GM19099 (cell line): Measurements from ENCODE around the gene LANCL1.

ENCODE experiments used
- POLR2A ChIP-seq: IDR thresholded peaks from 3 replicates; pipeline ENCODE4 v1.6.1; 2011; ENCODE audit warnings: low read depth; ENCODE audit not compliant: insufficient read length; ENCODE audit errors: extremely low read depth

LANCL1 gene, protein sequence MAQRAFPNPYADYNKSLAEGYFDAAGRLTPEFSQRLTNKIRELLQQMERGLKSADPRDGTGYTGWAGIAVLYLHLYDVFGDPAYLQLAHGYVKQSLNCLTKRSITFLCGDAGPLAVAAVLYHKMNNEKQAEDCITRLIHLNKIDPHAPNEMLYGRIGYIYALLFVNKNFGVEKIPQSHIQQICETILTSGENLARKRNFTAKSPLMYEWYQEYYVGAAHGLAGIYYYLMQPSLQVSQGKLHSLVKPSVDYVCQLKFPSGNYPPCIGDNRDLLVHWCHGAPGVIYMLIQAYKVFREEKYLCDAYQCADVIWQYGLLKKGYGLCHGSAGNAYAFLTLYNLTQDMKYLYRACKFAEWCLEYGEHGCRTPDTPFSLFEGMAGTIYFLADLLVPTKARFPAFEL

DNA sequence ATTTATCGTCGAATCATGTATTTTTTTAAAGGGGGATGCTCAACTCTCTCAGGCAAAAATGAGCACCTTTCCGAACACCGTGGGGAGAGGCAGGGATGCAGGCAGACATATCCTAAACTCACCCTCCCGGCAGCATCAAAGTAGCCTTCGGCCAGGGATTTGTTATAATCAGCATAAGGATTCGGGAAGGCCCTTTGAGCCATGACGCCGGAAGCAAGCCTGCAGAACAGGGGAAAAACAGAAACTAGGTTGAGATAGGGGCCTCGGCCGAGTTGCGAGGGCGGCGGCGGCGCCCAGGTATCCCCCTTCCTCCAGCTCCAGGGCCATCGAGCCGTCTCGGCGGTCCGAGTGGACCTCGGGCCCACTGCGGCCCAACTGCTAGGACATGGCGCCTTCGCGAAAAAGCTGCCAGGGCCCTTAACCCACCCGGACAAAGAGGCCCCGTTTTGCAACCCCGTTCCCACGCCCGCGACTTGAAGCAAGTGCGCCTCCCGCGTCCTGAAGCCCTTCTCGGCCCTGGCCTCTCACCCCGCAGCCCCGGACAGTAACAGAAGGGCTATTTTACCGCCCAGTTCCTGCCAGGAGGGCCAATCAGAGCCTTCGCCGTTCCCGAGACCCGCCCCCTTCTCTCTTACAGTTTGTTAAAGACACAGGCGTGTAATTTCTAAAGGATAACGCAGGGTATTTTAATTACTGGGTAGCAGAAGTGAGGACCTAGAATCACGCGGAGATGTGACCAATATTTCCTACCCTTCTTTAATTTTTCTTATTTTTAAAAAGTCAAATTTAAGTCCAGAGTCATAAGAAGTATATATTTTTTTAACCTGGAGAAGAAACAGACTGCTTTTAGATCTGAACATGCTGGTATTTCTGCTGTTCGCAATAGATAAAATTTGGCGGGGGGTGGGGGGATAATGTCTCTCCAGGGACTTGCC lies at the start of gene LANCL1:
LANCL1 (minus strand) TSS at position 566 of the 935 bp plus-strand sequence; CDS start at position 203, 363 bp downstream.
- peak; percentile 90 for TF ChIP-seq POLR2A

DNA sequence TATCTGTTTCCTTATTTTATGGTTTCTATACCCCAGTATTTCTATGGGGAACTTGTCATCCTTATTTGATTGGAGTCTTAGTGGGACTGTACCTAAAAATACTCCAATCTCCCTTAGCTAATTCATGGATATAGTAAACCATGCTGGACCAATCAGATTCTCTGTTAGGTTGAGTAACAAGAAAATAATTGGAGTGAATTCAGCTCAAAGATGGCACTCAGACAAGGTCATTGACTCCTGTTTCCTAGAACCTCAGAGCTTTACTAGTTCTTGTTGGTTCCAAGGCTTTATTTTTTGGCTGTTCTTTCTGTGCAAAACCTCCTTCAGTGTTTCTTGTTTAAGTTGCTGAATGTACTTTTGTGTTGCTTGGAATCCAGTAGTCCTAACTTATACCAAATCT lies 48.0 kb upstream of the LANCL1 start:
- TF ChIP-seq POLR2A, result no peak

DNA sequence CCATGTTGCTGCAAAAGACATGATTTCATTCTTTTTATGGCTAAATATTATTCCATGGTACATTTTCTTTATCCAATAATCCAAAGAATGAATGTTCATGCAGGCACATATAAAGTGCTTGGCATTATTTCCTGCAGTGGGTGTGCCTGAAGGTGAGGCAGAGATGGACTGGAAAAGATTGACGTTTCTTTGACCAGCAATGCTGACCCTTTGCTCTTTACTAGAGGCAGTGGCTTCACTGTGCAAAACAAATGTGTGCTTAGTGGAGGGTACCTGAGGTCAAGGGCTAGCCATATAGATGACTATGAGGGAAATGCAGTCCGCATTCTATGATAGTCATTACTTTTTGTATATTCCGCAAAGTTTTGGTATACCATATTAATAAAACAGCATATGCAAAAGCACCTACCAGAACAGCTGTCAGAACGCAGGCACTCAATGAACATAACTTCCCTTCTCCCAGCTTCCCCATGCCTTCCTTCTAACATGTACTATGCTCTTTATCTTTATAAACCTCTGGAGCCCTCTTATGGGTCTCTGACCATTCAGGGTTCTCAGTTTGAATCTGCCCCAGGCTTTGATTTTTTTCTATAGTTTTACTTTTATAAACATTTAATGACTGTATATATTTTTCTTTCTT lies 47.2 kb upstream of the LANCL1 start:
- no peak for TF ChIP-seq POLR2A

DNA sequence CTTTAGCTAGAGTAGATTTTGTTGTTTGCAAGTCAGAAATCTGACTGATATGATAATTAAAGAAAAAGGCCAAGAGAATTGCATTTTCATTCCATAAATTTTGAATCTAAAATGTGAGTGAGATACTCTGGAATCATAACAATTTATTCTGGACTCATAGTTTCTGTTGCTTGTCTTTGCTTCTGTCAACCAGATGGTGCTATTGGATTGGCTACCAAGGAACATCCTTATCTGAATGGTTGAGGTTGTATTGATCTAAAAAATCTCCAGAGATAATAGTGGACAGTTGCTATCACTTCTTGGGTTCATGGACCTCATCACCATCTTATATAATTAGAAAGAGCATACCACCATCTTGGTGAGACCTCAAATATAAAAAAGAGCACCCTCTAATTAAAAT lies 45.8 kb upstream of the LANCL1 start:
- TF ChIP-seq POLR2A, result no peak

DNA sequence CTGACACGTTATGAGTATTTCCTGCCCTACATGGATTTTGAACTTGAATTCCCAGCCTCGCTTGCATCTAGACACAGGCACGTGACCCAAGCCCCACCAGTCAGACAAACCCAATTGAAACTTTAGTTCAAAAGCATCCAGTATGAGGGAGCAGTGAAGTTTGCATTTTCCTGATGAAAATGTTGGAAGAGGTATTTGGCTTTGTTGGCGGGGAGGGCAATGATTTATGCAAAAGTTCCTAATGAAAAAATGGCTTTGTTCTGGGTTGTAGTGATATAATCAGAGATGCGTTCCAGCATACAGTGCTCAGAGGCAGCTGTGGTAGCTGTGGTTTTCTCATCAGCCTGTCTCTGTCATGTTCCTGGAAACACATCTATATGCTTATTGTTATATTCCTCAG lies 43.0 kb upstream of the LANCL1 start:
- TF ChIP-seq POLR2A, result no peak

DNA sequence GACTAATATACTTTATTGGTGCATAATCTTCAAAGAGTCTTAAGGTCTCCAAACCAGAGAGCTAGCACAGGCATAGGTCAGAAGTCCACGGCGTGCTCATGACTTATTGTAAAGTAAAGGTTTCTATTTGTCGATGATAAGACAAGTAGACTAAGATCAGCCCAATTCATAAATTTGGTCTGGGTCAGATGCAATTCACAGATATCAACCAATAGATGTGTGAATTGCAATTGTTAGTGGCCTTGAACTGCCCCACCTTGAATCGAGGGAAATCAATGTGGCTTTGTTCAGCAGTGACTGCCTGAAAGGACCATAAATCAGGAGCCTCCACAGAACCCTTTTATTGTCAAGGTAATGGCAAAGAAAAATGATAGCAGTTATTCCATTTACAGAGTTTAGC lies 40.7 kb upstream of the LANCL1 start:
- TF ChIP-seq POLR2A, result no peak

DNA sequence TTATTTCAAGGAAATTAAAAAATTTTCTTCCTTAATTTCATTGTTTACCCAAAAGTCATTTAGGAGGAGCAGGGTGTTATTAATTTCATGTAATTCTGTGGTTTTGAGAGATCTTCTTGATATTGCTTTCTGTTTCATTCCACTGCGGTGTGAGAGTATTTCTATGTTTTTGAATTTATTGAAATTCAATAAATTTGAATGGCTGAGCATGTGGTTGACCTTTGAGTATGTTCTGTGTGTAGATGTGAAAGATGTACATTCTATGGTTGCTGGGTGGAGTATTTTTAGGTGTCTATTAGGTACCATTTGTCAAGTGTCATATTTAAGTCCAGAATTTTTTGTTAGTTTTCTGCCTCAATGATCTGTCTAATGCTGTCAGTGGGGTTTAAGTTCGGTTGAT lies 39.4 kb upstream of the LANCL1 start:
- TF ChIP-seq POLR2A, result no peak

DNA sequence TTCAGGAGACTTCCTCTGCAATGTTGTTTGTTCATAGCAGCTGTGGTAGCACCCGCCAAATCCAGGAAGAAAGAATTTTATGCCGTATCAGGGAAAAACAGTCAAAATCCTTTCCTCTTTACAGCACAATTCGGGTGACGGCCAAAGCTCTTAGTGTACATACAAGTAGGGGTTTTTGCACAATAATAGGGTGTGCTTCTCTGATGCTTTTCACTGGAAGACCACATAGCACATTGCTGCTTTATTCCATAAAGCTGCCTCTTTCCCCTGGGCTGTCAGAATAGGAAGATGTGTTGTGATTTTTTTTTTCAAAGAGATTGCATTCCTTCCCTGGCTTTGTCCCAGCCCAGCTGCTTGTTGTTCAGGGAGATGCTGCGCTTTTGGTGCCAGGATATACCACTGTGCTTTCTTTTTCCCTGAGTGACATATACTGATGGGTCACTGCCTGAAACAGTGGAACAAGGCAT lies 27.2 kb upstream of the LANCL1 start:
- no peak for TF ChIP-seq POLR2A

DNA sequence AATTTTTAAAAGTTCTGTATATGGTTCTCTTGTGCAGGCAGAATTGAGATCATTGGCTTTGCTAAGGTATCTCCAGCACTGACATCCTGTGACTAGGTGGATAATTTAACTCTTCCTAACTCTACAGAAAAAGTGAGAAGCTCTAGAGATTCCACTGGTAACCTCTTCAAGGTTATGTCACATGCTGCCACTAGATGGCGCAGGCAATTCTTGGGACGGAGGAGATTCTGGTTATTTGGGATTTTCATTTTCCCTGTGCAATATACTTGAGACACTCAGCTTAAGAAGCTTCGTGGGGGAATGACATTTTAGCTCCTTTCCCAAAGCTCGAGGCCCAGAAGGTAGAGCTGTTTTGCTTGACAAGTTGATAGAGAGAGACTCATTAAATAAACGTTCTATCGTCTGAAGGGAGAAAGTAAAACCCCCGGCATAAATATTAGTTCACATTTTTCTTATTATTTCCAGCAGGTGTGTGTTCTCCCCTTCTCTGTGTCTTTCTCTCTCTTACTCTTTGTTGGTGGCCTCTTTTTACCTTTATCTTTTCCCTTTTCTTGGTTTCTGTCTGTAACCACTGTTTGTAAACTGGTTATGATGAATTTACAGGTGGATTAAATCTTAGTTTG lies 26.6 kb upstream of the LANCL1 start:
- no peak for TF ChIP-seq POLR2A

DNA sequence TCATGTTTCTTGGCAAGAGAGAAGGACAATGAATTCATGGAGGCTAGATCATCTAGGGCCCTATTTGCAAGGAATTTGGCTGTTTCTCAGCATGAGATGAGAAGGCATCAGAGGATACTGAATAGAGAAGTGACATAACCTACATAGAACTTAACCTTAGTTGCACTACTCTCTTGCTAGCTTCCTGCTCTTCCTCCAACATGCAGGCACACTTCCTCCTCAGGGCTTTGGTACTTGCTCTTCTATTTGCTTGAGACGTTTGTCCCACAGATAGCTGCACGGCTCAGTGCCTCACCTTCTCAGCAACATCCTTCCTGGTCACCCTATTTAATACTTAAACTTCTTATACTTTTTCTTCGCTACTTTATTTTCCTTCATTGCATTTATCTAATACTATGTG lies 20.0 kb upstream of the LANCL1 start:
- no peak for TF ChIP-seq POLR2A

DNA sequence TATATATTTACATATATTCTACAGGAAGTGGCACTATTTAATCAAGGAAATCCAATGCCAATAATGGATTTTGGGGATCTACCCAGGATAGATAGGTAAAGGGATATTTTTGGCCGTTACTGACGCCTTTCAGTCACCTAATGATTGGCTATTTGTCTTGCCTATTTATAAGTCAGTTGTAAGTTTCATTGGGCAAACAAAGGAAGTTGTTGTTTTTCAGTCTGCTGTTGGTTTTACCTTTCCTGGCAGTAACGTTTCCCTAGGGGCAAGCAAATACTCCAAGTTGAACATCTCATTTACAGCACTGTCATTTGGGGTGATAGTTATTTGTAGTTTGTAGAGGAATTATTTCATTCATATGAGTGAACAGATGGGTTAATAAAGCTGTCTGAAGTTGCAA lies 17.0 kb upstream of the LANCL1 start:
- no peak for TF ChIP-seq POLR2A

DNA sequence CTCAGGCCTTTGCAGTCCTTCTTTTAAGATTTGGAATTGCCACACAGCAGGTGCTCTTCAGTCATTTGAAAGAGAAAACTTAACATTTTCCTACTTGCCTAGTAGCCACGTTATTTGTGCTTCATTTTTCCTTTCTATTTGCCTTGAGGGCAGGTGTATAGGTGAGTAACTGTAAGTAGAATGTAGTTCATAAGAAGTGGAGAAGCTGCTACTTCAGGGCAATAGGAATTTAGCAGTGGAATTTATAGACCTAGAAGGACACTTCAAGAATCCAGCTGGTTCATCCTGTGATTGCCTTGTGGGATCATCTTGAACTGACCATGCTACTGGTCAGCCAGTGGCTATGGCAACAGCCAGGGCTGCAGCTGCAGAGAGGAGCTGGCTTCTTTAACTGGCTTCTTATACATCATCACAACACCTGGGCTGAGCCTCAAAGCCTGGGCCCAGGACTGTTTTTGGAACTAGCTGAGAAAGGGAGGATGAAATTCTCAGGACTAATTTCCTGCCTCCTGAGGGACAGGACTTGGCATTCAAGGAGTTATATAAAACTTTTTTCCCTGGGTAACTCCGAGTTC lies 5.1 kb upstream of the LANCL1 start:
- TF ChIP-seq POLR2A, result no peak

DNA sequence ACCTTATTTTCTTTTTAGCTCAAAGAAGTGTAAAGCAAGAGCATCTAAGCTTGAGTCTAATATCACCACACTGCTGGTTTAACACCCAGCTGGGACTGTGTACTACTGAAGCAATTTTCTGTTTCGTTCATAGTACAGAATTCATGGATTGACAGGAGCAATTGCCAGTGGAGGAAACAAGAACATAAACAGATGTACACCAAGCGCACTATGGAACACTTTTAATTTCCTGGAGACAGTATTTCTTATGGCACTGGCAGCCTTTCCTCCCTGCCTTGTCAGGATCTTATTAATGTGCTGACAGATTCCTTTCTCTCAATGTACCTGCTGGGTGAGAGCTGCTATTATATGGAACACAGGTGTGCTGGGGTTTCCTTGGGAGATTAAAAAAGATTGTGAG lies 4.2 kb upstream of the LANCL1 start:
- TF ChIP-seq POLR2A, result no peak

DNA sequence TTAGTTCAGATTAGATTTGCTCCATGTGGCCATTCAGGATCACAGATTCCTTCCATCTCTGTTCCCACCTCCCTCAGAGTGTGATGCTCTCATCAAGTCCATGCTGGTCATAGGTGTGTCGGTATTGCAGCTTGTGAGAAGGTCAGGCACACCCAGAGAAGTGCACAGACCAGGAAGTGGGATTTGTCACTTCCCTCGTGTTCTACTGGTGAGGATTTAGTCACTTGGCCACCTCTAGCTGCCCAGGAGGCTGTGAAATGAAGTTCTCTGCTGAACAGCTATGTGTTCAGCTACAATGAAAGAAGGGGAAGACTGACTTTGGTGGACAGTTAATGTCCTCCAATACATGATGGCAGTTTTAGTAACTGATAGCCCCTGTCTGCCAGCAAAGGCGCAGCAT lies 3.5 kb upstream of the LANCL1 start:
- no peak for TF ChIP-seq POLR2A
